HEK293 (cell line): ENCODE data around the gene P2RY11.

Experiments
- CTCF ChIP-seq: fragments of 450-650 bp; formaldehyde crosslinking; IDR thresholded peaks from 2 replicates; pipeline ENCODE4 v1.5.1; 2016; ENCODE audit warnings: missing biosample characterization, missing genetic modification characterization
- PBX3 ChIP-seq: sonication (generic); formaldehyde crosslinking; IDR thresholded peaks from 2 replicates; pipeline ENCODE4 v1.8.1; 2022; ENCODE audit warnings: mild to moderate bottlenecking, moderate library complexity, missing genetic modification reagents
- ZNF791 ChIP-seq: fragments of 450-650 bp; formaldehyde crosslinking; IDR thresholded peaks from 2 replicates; pipeline ENCODE4 v1.5.1; 2016; ENCODE audit warnings: missing biosample characterization, missing genetic modification characterization

DNA sequence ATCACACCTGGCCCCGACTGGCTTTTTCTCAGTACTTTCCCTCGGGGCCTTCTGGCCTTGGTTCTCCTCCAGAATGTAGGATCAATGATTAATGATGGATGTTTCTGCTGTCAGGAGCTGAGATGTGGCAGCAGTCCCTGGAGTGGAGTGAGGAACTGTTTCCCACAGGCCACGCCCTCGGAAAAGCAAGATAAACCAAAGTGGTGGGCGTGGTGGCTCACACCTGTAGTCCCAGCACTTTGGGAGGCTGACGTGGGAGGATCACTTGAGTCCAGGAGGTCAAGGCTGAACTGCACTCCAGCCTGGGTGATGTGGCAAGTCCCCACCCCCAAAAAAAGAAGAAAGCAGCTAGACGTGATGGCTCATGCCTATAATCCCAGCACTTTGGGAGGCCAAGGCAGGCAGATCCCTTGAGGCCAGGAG lies 32.5 kb upstream of the P2RY11 start:
- no peak for TF ChIP-seq CTCF (tag by site-specific recombination)
- TF ChIP-seq ZNF791 = no peak
- no peak for TF ChIP-seq PBX3
